ENCODE results near the gene INPP5D.

GRCh38 chr2:233242231-233242927 is 182.2 kb downstream of the INPP5D start:
- TF ChIP-seq CTCF (IDR thresholded peaks at IDR 0.05) (no peak), POLR2A (IDR thresholded peaks at IDR 0.05) (no peak)
